Measurements from ENCODE around the gene CNDP2.

CNDP2 gene

GRCh38 chr18:74507927-74508326 is 11.8 kb downstream of the CNDP2 start:
- H3K27ac ChIP-seq (ENCODE audit: low read depth, low read length), result no peak overlapping the region
- H3K9ac ChIP-seq (ENCODE audit: low read length), result no peak overlapping the region
- H3K4me3 ChIP-seq (ENCODE audit: low read length), result no peak overlapping the region
- H3K4me1 ChIP-seq (ENCODE audit: control insufficient read depth, insufficient read depth, low read length), result no peaks in the 10 kb centered on the region
- H3K27me3 ChIP-seq (ENCODE audit: control insufficient read depth, insufficient read depth, low read length), result no peaks in the 10 kb centered on the region
- peaks cover 37% of the 10 kb centered on the region for H3K36me3 ChIP-seq (ENCODE audit: control insufficient read depth, insufficient read depth, low read length)

DNA sequence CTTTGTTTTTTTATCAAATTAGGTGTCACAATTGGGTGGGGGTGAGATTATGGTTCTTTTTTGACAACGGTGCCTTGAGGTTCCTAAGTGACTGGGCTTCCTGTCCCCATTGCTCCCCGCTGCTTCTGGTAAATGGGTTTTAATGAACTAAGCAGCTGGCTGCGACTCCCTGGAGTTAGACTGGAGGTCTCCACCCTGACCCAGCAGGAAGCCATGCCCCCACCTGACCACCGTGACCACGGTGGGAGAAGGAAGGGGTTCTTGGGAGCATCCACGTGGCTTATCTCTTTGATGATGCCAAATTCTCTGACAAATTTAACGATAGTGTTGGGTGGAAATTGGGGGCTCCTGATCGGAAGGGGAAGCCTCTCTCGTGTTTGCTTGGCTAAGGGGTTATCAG is 12.2 kb downstream of the CNDP2 start:
- no peak overlapping the region for H3K9ac ChIP-seq (ENCODE audit: low read length)
- H3K27me3 ChIP-seq (ENCODE audit: control insufficient read depth, insufficient read depth, low read length), result no peaks in the 10 kb centered on the region
- no peak overlapping the region for H3K4me3 ChIP-seq (ENCODE audit: low read length)
- no peaks in the 10 kb centered on the region for H3K4me1 ChIP-seq (ENCODE audit: control insufficient read depth, insufficient read depth, low read length)
- H3K27ac ChIP-seq (ENCODE audit: low read depth, low read length), result no peak overlapping the region
- H3K36me3 ChIP-seq (ENCODE audit: control insufficient read depth, insufficient read depth, low read length), result peaks cover 41% of the 10 kb centered on the region

DNA sequence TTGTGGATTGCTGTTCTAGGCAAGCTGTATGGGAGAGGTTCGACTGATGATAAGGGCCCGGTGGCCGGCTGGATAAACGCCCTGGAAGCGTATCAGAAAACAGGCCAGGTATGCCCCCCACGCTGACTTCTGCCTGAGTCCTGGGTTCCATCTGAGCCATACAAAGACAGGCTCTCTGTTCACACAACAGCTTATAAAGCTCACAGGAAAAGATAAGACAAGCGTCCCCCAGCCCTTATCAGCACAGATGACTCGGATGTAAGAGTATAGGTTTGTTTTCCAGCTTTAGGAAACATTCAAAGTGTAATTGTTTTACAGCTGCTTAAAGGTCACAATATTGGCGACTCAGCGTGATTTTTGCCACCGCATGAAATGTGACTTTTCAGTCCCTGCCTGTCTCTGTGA is 12.7 kb downstream of the CNDP2 start:
- Histone ChIP-seq H3K4me3 (ENCODE audit: low read length) (no peak overlapping the region), H3K27ac (ENCODE audit: low read depth, low read length) (no peak overlapping the region), H3K4me1 (ENCODE audit: control insufficient read depth, insufficient read depth, low read length) (no peaks in the 10 kb centered on the region), H3K27me3 (ENCODE audit: control insufficient read depth, insufficient read depth, low read length) (no peaks in the 10 kb centered on the region), H3K9ac (ENCODE audit: low read length) (no peak overlapping the region), H3K36me3 (ENCODE audit: control insufficient read depth, insufficient read depth, low read length) (peaks cover 44% of the 10 kb centered on the region)

- H3K9ac ChIP-seq (ENCODE audit: low read length), result no peak overlapping the region
- H3K4me1 ChIP-seq (ENCODE audit: control insufficient read depth, insufficient read depth, low read length), result no peaks in the 10 kb centered on the region
- H3K27ac ChIP-seq (ENCODE audit: low read depth, low read length), result no peak overlapping the region
- no peak overlapping the region for H3K4me3 ChIP-seq (ENCODE audit: low read length)
- peaks cover 41% of the 10 kb centered on the region for H3K36me3 ChIP-seq (ENCODE audit: control insufficient read depth, insufficient read depth, low read length)
- H3K27me3 ChIP-seq (ENCODE audit: control insufficient read depth, insufficient read depth, low read length), result no peaks in the 10 kb centered on the region
These were observed 13.9 kb downstream of the CNDP2 start for GRCh38 chr18:74509856-74510769.

GRCh38 chr18:74510770-74511095 is 14.6 kb downstream of the CNDP2 start:
- Histone ChIP-seq H3K27me3 (ENCODE audit: control insufficient read depth, insufficient read depth, low read length) (no peaks in the 10 kb centered on the region), H3K27ac (ENCODE audit: low read depth, low read length) (no peak overlapping the region), H3K9ac (ENCODE audit: low read length) (no peak overlapping the region), H3K4me1 (ENCODE audit: control insufficient read depth, insufficient read depth, low read length) (no peaks in the 10 kb centered on the region), H3K4me3 (ENCODE audit: low read length) (no peak overlapping the region), H3K36me3 (ENCODE audit: control insufficient read depth, insufficient read depth, low read length) (peaks cover 44% of the 10 kb centered on the region)

- H3K9ac ChIP-seq (ENCODE audit: low read length), result no peak overlapping the region
- peaks cover 53% of the 10 kb centered on the region for H3K36me3 ChIP-seq (ENCODE audit: control insufficient read depth, insufficient read depth, low read length)
- no peak overlapping the region for H3K4me3 ChIP-seq (ENCODE audit: low read length)
- no peaks in the 10 kb centered on the region for H3K4me1 ChIP-seq (ENCODE audit: control insufficient read depth, insufficient read depth, low read length)
- H3K27ac ChIP-seq (ENCODE audit: low read depth, low read length), result no peak overlapping the region
- H3K27me3 ChIP-seq (ENCODE audit: control insufficient read depth, insufficient read depth, low read length), result no peaks in the 10 kb centered on the region
These were observed 15.7 kb downstream of the CNDP2 start for GRCh38 chr18:74511823-74512222.

GRCh38 chr18:74512321-74513053 is 16.3 kb downstream of the CNDP2 start:
- Histone ChIP-seq H3K27me3 (ENCODE audit: control insufficient read depth, insufficient read depth, low read length) (no peaks in the 10 kb centered on the region), H3K4me1 (ENCODE audit: control insufficient read depth, insufficient read depth, low read length) (no peaks in the 10 kb centered on the region), H3K27ac (ENCODE audit: low read depth, low read length) (no peak overlapping the region), H3K36me3 (ENCODE audit: control insufficient read depth, insufficient read depth, low read length) (peaks cover 52% of the 10 kb centered on the region), H3K9ac (ENCODE audit: low read length) (no peak overlapping the region), H3K4me3 (ENCODE audit: low read length) (no peak overlapping the region)

DNA sequence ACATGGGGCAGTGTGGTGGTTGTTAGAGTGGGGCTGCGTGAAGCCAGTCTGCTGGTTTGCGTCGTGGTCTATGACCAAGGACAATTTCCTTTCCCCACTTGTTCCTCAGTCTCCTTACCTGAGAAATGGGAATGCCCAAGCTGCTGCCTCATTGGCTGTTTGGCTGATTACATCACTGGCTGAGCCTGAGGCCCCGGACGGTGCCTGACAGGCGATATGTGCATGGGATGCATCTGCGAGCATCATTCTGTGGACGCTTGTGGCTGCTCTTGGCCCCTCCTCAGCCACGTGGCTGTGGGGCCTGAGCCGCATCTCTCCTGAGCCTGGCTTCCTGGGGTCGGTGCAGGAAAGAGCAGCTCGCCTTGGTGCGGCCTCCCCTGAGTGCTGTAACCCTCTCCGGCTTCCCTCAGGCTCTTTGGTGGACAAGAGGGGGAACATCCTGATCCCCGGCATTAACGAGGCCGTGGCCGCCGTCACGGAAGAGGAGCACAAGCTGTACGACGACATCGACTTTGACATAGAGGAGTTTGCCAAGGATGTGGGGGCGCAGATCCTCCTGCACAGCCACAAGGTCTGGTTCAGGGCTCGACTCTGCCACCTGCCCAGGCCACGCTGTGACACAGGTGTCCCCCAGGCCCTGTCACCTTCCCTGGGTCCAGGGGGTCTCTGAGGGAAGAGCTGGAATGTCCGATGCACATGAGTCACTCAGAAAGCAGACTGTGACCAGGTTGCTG is 17.2 kb downstream of the CNDP2 start:
- H3K27me3 ChIP-seq (ENCODE audit: control insufficient read depth, insufficient read depth, low read length), result no peaks in the 10 kb centered on the region
- no peak overlapping the region for H3K4me3 ChIP-seq (ENCODE audit: low read length)
- no peak overlapping the region for H3K9ac ChIP-seq (ENCODE audit: low read length)
- peaks cover 55% of the 10 kb centered on the region for H3K36me3 ChIP-seq (ENCODE audit: control insufficient read depth, insufficient read depth, low read length)
- no peak overlapping the region for H3K27ac ChIP-seq (ENCODE audit: low read depth, low read length)
- H3K4me1 ChIP-seq (ENCODE audit: control insufficient read depth, insufficient read depth, low read length), result no peaks in the 10 kb centered on the region

DNA sequence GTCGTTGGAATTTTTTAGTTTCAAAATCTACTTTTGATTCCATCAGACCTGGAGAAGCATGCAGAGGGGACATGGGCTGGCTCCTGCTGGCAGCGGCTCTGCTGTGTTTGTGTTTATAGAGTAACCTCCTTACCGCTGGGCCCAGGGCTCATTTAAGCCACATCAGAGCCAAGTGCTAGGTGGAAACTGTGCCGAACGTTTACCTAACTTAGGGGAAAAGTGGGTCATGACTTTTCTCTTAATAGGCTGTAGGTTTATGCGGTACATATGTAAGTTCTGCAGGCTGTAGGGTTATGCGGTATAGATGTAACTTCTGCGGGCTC is 17.7 kb downstream of the CNDP2 start:
- no peaks in the 10 kb centered on the region for H3K4me1 ChIP-seq (ENCODE audit: control insufficient read depth, insufficient read depth, low read length)
- peaks cover 54% of the 10 kb centered on the region for H3K36me3 ChIP-seq (ENCODE audit: control insufficient read depth, insufficient read depth, low read length)
- no peak overlapping the region for H3K27ac ChIP-seq (ENCODE audit: low read depth, low read length)
- no peak overlapping the region for H3K9ac ChIP-seq (ENCODE audit: low read length)
- no peaks in the 10 kb centered on the region for H3K27me3 ChIP-seq (ENCODE audit: control insufficient read depth, insufficient read depth, low read length)
- H3K4me3 ChIP-seq (ENCODE audit: low read length), result no peak overlapping the region

DNA sequence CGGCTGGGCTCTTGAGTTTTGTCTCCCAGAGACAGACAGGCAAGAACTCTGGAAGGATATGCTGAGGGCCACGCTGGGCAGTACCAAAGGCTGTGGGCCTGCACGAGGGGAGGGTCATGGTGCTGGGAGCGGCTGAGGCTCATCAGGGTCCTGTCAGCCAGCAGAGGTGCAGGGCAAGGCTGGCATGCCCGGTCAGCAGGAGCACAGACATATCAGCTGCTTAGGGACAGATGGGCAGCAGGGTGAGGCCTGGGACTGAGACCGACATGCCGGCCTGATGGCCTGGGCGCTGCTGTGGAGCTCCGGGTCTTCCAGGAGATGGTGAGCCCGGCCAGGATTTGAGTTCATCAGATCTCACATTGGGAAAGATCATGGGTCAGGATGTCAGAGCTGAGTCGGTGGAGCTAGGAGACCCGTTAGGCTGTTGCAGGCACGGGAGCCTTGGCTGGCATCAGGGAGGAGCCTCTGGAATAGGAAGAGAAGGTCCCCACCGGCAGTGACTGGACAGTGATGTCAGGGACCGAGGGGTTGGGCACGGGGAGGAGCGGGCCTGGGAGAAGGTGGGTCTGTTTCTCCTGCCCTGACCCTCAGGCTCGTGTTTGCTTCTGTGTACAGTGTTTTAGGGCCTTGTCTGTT is 18.8 kb downstream of the CNDP2 start:
- H3K4me1 ChIP-seq (ENCODE audit: control insufficient read depth, insufficient read depth, low read length), result no peaks in the 10 kb centered on the region
- H3K4me3 ChIP-seq (ENCODE audit: low read length), result no peak overlapping the region
- peaks cover 55% of the 10 kb centered on the region for H3K36me3 ChIP-seq (ENCODE audit: control insufficient read depth, insufficient read depth, low read length)
- no peaks in the 10 kb centered on the region for H3K27me3 ChIP-seq (ENCODE audit: control insufficient read depth, insufficient read depth, low read length)
- no peak overlapping the region for H3K27ac ChIP-seq (ENCODE audit: low read depth, low read length)
- no peak overlapping the region for H3K9ac ChIP-seq (ENCODE audit: low read length)

DNA sequence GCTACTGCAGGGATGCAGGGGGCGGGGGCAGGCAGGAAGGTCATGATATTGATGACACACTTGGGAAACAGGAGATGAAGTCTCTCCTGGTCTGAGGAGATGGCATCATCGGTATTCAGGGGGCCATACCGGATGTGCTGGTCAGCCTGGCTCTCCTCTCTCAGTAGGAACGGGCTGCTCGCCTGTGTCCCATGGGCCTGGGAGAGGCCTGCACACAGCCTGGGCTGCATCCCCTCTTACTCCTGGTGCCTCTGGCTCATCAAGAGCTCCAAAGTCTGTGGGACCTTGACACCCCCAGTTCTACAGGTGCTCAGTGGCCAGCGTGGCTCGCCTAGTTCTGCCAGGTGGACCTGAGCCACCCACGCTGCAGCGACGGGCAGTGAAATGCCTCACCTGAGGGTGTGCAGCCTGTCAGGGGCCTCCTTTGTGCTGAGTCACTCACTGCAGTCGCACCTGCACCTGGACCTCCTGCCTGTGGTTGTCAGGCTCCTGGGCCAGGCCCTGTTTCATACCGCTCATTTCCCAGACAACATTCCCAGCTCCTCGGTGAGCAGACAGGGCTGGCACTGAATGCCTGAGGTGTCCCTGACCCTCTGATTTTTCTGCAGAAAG is 19.6 kb downstream of the CNDP2 start:
- Histone ChIP-seq H3K9ac (ENCODE audit: low read length) (no peak overlapping the region), H3K27ac (ENCODE audit: low read depth, low read length) (no peak overlapping the region), H3K36me3 (ENCODE audit: control insufficient read depth, insufficient read depth, low read length) (peaks cover 50% of the 10 kb centered on the region), H3K4me3 (ENCODE audit: low read length) (no peak overlapping the region), H3K4me1 (ENCODE audit: control insufficient read depth, insufficient read depth, low read length) (no peaks in the 10 kb centered on the region), H3K27me3 (ENCODE audit: control insufficient read depth, insufficient read depth, low read length) (no peaks in the 10 kb centered on the region)
